ENCODE results near the gene COX20. TPM values are rescaled to one million over a fixed set of nuclear protein-coding genes. Genes with fewer than 3 reads are reported as not detected.

Gene COX20
- total RNA-seq, 1 donor from 2014 or later = 27.6 TPM

DNA sequence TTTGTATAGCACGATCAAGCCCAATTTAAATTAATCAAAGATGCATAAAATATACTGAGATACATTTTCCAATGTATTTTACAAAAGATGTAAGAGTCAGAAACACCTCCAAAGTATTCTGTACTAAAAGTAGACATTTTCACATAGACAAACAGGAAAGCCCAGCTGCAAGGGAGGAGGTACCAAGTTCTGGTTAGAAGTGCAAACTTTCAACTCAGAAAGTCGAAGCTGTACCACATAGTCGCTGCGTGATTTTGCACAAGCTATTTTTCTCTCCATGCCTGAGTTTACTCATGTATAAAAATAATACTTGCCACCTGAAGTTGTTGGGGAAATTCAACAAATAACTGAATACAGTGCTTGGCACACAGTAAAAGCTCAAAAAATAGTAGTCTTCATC, 34.5 kb downstream of the COX20 start:
- DNase-seq (ENCODE audit: low spot score) = no peak
- no peaks in the 10 kb centered on the region for H3K9me3 Mint-ChIP-seq
- no peaks in the 10 kb centered on the region for H3K27me3 Mint-ChIP-seq (ENCODE audit: insufficient read depth)
- intact Hi-C loops (cut with micrococcal nuclease) = loop anchor here (10.0 kb wide), 2 partner anchors 285 to 1025 kb away; partner anchors contain the start of gene KIF26B
- H3K4me1 Mint-ChIP-seq (ENCODE audit: low read depth) = peaks cover 17% of the 10 kb centered on the region
- no peak overlapping the region for H3K27ac Mint-ChIP-seq
- no peaks in the 10 kb centered on the region for H3K36me3 Mint-ChIP-seq (ENCODE audit: low read depth)
- no peak overlapping the region for H3K4me3 Mint-ChIP-seq

DNA sequence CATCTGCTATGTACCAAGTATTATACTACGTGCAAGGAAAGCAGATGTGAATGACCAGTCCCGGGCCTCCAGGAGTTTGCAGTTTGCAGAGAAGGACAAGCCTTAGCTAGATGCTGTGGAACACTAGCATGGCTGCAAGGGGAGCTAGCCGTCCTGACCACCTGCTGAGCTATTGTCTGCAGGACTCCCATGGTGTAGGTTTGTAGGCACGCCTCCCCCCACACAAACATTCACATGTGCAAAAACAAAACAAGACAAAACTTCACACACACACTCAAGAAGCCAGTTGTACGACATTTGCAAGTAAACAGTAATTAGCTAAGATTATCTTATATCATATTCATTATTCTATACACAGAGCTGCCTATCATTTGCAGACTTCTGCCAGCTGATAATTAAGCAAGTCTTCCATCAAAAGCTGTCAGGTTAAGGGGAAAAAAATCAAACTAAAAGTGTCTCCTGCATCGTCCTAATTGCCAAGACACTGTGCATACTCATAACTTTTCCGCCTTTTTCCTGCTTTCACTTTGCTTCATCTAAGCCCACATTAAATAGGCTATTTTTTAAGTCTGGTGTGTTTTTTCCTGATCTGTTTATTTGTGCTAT, 39.6 kb downstream of the COX20 start:
- Mint-ChIP-seq H3K27ac (no peak overlapping the region), H3K4me1 (ENCODE audit: low read depth) (no peaks in the 10 kb centered on the region), H3K27me3 (ENCODE audit: insufficient read depth) (peaks cover 2% of the 10 kb centered on the region), H3K36me3 (ENCODE audit: low read depth) (no peaks in the 10 kb centered on the region), H3K4me3 (no peak overlapping the region), H3K9me3 (no peaks in the 10 kb centered on the region)
- intact Hi-C loops (cut with micrococcal nuclease) = no loop called here
- no peak for DNase-seq (ENCODE audit: low spot score)

DNA sequence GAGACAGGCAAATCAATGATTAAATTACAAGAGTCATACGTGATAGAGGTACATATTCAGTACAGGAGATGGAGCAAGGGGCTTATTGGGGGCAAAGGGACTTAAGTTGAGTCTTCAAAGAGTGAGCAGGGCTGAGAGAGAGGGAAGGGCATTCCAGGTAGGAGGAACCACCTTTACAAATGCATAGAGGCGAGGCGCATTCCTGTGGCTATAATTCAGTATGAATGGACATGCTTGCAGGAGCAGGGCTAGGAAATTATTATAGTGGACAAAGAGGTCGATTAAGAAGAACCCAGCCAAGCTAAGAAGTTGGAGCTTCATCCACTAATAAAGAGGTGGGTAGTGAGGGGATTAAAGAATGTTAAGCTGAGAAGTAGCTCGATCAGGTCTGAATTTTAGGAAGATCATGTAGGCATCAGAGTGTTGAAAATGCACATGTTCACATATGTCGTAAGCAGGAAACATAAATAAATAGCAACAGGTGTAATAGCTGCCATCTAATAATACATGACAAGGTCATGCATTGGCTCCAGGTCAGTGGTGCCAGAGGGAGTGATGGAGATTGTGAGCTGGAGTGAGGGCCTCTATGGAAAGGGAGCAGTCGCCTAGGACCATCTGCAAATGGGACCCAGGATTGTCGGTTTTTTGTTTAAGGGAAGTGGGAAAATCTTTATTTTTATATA, 40.9 kb downstream of the COX20 start:
- no peaks in the 10 kb centered on the region for H3K4me1 Mint-ChIP-seq (ENCODE audit: low read depth)
- H3K4me3 Mint-ChIP-seq = no peak overlapping the region
- intact Hi-C loops (cut with micrococcal nuclease) = no loop called here
- H3K27me3 Mint-ChIP-seq (ENCODE audit: insufficient read depth) = peaks cover 2% of the 10 kb centered on the region
- H3K9me3 Mint-ChIP-seq = no peaks in the 10 kb centered on the region
- no peak for DNase-seq (ENCODE audit: low spot score)
- no peaks in the 10 kb centered on the region for H3K36me3 Mint-ChIP-seq (ENCODE audit: low read depth)
- H3K27ac Mint-ChIP-seq = no peak overlapping the region

DNA sequence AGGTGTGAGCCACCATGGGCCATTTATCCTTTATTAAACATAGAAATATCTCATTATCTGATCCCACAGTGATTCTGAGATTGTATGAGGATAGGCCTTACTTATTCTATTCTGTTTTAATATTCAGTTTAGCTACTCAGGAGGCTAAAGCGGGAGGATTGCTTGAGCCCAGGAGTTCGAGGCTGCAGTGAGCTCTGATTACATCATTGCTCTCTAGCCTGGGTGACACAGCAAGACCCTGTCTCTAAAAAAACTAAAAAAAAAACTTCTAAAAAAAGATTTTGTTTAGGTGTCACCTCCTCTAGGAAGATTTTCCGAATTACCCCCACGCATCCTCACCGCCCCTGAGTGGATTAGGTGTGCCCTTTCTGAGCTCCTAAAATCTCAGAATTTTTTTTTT, 43.2 kb downstream of the COX20 start:
- H3K36me3 Mint-ChIP-seq (ENCODE audit: low read depth) = no peaks in the 10 kb centered on the region
- H3K27ac Mint-ChIP-seq = no peak overlapping the region
- H3K9me3 Mint-ChIP-seq = no peaks in the 10 kb centered on the region
- H3K27me3 Mint-ChIP-seq (ENCODE audit: insufficient read depth) = peaks cover 2% of the 10 kb centered on the region
- intact Hi-C loops (cut with micrococcal nuclease) = no loop called here
- H3K4me3 Mint-ChIP-seq = no peak overlapping the region
- DNase-seq (ENCODE audit: low spot score) = no peak
- H3K4me1 Mint-ChIP-seq (ENCODE audit: low read depth) = no peaks in the 10 kb centered on the region

DNA sequence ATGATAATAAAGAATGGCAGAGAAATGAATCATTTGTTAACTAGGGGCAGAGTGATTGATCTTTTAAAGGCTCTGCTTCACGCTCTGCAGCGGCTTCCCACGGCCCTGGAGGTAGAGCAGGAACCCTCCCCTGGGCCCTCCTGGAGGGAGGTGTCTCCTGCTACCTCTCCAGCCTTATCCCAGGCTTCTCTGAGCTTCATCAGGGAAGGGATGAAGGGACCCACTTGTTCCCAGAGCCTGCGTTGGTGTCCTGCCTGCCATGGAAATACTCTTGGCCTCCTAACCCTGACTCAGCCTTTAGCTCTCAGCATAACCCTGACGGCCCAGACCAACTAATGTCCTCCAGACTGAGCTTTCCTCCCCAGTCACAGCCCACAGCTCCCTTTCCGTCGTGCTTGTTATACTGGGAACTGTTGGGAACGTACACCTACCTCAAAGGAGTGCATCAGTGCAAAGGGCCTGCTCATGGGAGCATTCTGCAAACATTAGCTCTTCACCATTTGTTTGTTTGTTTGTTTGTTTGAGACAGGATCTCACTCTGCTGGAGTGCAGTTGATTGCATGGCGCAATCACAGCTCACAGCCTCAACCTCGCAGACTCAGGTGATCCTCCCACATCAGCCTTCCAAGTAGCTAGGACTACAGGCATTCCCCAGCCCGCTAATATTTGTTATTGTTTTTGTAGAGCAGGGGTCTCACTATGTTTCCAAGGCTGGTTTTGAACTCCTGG, 46.3 kb downstream of the COX20 start:
- no peak for DNase-seq (ENCODE audit: low spot score)

DNA sequence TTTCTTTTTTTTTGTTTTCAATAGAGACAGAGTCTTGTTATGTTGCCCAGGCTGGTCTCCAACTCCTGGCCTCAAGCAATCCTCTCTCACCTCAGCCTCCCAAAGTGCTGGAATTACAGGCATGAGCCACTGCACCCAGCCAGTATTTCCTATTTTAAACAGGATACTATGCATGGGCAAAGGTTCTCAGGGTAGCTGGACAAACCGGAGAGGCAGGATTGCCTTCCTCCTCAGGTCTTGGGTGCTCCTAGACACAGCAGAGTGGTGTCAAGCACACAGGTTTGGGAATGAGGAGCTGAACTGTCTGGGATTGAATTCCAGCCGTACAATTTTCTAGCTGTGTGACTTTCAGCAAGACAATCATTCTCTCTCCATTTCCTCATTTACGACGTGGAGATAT, 51.8 kb downstream of the COX20 start:
- Mint-ChIP-seq H3K4me3 (no peak overlapping the region), H3K27ac (no peak overlapping the region), H3K36me3 (ENCODE audit: low read depth) (no peaks in the 10 kb centered on the region), H3K4me1 (ENCODE audit: low read depth) (no peaks in the 10 kb centered on the region), H3K27me3 (ENCODE audit: insufficient read depth) (peaks cover 5% of the 10 kb centered on the region), H3K9me3 (no peaks in the 10 kb centered on the region)
- DNase-seq (ENCODE audit: low spot score) = no peak
- intact Hi-C loops (cut with micrococcal nuclease) = no loop called here

More for the DNA sequence above, 46.3 kb downstream of the COX20 start:
- no peaks in the 10 kb centered on the region for H3K36me3 Mint-ChIP-seq (ENCODE audit: low read depth)
- H3K27me3 Mint-ChIP-seq (ENCODE audit: insufficient read depth) = peaks cover 5% of the 10 kb centered on the region
- no peaks in the 10 kb centered on the region for H3K9me3 Mint-ChIP-seq
- no peak overlapping the region for H3K4me3 Mint-ChIP-seq
- intact Hi-C loops (cut with micrococcal nuclease) = no loop called here
- H3K27ac Mint-ChIP-seq = no peak overlapping the region
- H3K4me1 Mint-ChIP-seq (ENCODE audit: low read depth) = no peaks in the 10 kb centered on the region

DNA sequence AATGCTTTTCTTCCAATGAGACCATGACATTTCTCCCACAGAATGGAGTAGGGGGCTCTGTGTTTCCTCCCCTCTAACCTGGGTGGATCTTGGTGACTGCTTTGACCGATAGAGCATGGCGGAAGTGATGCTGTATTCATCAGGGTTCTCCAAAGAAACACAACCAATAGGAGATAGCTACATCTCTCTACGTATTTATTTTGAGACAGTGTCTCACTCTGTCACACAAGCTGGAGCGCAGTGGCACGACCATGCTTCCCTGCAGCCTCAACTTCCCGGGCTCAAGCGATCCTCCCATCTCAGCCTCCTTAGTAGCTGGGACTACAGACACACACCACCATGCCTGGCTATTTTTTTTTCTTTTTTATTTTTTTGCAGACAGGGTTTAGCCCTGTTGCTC, 58.4 kb downstream of the COX20 start:
- no peak for DNase-seq (ENCODE audit: low spot score)
- no peaks in the 10 kb centered on the region for H3K27me3 Mint-ChIP-seq (ENCODE audit: insufficient read depth)
- H3K4me3 Mint-ChIP-seq = no peak overlapping the region
- no peaks in the 10 kb centered on the region for H3K4me1 Mint-ChIP-seq (ENCODE audit: low read depth)
- H3K36me3 Mint-ChIP-seq (ENCODE audit: low read depth) = no peaks in the 10 kb centered on the region
- no peak overlapping the region for H3K27ac Mint-ChIP-seq
- intact Hi-C loops (cut with micrococcal nuclease) = no loop called here
- no peaks in the 10 kb centered on the region for H3K9me3 Mint-ChIP-seq

Other genes starting within 250 kb of the COX20 start
- 31.1 and 32.8 TPM in 2 replicates for gene DESI2, start 182.5 kb upstream of the COX20 start, total RNA-seq
- 566 and 573 TPM in 2 replicates for gene HNRNPU, start 28.9 kb downstream of the COX20 start, total RNA-seq